WTC11 (cell line): Measurements from ENCODE around the gene ELOA.

Experiments used
- FOXP1 ChIP-seq: sonication (generic); formaldehyde crosslinking; IDR thresholded peaks from 2 replicates; pipeline ENCODE4 v1.8.0; 2022; ENCODE audit warnings: missing genetic modification reagents, mild to moderate bottlenecking, moderate library complexity, borderline replicate concordance
- GABPB1 ChIP-seq: sonication (generic); formaldehyde crosslinking; IDR thresholded peaks from 2 replicates; pipeline ENCODE4 v1.8.1; 2023; ENCODE audit warnings: mild to moderate bottlenecking, missing genetic modification reagents
- GTF2I ChIP-seq: fragments of 250-450 bp; sonication (Bioruptor Pico); conservative IDR thresholded peaks from 2 replicates; pipeline ENCODE4 v1.4.0; 2021; ENCODE audit warnings: mild to moderate bottlenecking
- JUN ChIP-seq: sonication (generic); formaldehyde crosslinking; IDR thresholded peaks from 2 replicates; pipeline ENCODE4 v1.8.0; 2023; ENCODE audit warnings: mild to moderate bottlenecking, missing genetic modification reagents
- NR2C2 ChIP-seq: sonication (generic); formaldehyde crosslinking; IDR thresholded peaks from 2 replicates; pipeline ENCODE4 v1.8.0; 2022; ENCODE audit warnings: mild to moderate bottlenecking, missing genetic modification reagents
- SP1 ChIP-seq: sonication (generic); formaldehyde crosslinking; conservative IDR thresholded peaks from 2 replicates; pipeline ENCODE4 v1.8.1; 2022; ENCODE audit warnings: missing genetic modification reagents
- TP53 ChIP-seq: sonication (generic); formaldehyde crosslinking; IDR thresholded peaks from 2 replicates; pipeline ENCODE4 v1.8.1; 2023; ENCODE audit warnings: mild to moderate bottlenecking, missing genetic modification reagents
- ZNF121 ChIP-seq: sonication (generic); formaldehyde crosslinking; IDR thresholded peaks from 2 replicates; pipeline ENCODE4 v1.8.0; 2023; ENCODE audit warnings: missing genetic modification reagents
- TF ChIP-seq, protein P1 (sequence below): fragments of 200-600 bp; IDR thresholded peaks from 2 replicates; pipeline ENCODE4 v1.8.0; 2022; ENCODE audit warnings: antibody characterized with exemption
- TF ChIP-seq, protein P2 (sequence below): sonication (generic); formaldehyde crosslinking; IDR thresholded peaks from 2 replicates; pipeline ENCODE4 v1.8.0; 2022; ENCODE audit warnings: mild to moderate bottlenecking, missing genetic modification reagents

GRCh38 chr1:23799255-23799569 lies 55.9 kb downstream of the ELOA start:
- TF ChIP-seq NR2C2 (CRISPR knock-in tag) (no peak), ZNF121 (CRISPR knock-in tag) (no peak), GABPB1 (CRISPR knock-in tag) (no peak), TP53 (CRISPR knock-in tag) (no peak), SP1 (CRISPR knock-in tag) (no peak), GTF2I (no peak), FOXP1 (CRISPR knock-in tag) (no peak), JUN (CRISPR knock-in tag) (no peak)
- TF ChIP-seq, protein P1, sequence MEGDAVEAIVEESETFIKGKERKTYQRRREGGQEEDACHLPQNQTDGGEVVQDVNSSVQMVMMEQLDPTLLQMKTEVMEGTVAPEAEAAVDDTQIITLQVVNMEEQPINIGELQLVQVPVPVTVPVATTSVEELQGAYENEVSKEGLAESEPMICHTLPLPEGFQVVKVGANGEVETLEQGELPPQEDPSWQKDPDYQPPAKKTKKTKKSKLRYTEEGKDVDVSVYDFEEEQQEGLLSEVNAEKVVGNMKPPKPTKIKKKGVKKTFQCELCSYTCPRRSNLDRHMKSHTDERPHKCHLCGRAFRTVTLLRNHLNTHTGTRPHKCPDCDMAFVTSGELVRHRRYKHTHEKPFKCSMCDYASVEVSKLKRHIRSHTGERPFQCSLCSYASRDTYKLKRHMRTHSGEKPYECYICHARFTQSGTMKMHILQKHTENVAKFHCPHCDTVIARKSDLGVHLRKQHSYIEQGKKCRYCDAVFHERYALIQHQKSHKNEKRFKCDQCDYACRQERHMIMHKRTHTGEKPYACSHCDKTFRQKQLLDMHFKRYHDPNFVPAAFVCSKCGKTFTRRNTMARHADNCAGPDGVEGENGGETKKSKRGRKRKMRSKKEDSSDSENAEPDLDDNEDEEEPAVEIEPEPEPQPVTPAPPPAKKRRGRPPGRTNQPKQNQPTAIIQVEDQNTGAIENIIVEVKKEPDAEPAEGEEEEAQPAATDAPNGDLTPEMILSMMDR: no peak
- TF ChIP-seq, protein P2, sequence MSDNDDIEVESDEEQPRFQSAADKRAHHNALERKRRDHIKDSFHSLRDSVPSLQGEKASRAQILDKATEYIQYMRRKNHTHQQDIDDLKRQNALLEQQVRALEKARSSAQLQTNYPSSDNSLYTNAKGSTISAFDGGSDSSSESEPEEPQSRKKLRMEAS (CRISPR knock-in tag): no peak
